Ramos (cell line): ENCODE results near the gene GPATCH8.

Experiments
- in situ Hi-C: fragments of 300-500 bp; cut with MboI; formaldehyde crosslinking; loops from one replicate; pipeline ENCODE4 v1.14.3; 2022; ENCODE audit warnings: low sequenced_read_pairs; ENCODE audit not compliant: unreplicated experiment

The GPATCH8 gene

DNA sequence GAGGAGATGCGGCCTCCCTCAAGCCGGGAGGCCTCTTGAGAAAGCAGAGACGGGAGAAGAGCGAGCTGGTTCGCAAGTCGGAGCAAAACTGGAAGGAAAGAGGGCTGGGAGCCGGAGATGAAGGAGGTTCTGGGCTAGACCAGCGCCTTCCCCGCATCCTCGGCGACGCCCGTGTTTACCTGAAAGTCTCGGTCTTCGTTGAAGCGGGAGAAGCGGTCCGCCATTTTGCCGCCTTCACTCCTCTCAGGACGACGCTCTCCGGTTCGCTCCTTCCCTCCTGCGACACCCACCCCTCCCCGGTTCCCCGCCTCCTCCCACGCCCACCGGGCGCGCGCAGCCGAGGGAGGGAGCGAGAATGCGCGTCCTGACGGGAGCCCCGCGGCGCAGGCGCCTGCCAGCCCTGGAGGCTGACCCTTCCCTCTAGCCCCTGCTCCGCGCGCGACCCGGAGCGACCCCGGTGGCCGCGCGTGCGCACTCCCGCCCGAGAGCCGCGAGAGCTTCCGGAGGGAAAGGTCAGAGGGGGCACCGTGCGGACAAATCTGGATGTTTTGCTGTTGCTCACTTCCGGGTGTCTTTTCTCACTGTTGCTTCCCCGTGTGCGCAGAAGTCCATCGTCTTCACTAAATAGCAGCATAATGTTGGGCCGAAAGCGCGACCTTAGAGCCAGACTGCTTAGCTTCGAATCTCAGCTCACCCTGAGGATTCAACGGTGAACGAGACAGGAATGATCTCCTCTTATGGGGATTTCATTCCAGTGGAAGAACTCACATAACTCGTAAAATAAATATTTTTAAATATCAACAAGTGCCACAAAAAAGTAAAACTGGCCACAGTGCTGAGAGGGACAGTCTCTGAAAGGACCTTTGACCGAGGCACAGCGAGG, at the start of gene GPATCH8:
Gene GPATCH8 (minus strand): TSS at position 260 of the 883 bp plus-strand sequence. CDS start 36 bp downstream, at position 224.
- in situ Hi-C loops = no loop called here

DNA sequence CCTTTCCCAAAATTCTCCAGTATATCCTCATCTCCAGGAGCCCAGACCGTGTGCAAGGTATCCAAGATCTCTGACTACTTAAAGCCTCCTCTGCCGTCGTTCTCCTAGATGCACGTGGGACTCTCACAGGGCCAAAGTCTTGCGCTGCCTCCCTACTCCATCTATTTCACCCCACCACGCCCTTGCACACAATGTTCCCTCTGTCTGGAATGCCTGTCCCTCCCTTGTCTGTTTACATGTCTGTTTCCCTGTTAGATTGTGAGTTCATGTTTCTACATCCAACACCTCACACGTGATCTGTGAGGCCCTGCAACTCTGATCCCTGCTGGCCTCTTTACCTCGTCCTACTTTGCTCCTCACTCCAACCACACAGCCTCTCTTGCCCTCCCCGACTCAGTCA, 49.2 kb upstream of the GPATCH8 start:
- in situ Hi-C loops = no loop called here

DNA sequence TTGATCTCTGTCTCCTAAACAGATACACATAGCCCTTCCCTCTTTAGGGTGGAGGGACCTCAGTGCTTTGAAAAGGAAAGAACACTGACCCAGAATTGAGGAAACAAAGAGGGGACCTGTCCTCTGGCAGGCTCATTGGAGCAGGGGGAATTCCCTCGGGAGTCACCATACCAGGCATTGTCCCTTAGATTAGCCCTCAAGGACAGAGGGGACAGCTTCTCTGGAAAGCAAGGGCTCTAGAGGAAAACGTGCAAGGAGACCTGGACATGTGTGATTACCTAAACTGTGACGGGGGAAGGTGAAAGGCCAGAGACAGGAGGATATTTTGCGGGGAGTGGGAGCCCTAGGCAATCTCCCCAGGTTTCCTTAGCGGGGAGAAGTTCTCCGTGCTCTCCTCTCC, 46.5 kb upstream of the GPATCH8 start:
- in situ Hi-C loops = loop anchor here (25.0 kb wide), 1 partner anchor 313 kb away; no protein-coding TSS in a partner anchor

DNA sequence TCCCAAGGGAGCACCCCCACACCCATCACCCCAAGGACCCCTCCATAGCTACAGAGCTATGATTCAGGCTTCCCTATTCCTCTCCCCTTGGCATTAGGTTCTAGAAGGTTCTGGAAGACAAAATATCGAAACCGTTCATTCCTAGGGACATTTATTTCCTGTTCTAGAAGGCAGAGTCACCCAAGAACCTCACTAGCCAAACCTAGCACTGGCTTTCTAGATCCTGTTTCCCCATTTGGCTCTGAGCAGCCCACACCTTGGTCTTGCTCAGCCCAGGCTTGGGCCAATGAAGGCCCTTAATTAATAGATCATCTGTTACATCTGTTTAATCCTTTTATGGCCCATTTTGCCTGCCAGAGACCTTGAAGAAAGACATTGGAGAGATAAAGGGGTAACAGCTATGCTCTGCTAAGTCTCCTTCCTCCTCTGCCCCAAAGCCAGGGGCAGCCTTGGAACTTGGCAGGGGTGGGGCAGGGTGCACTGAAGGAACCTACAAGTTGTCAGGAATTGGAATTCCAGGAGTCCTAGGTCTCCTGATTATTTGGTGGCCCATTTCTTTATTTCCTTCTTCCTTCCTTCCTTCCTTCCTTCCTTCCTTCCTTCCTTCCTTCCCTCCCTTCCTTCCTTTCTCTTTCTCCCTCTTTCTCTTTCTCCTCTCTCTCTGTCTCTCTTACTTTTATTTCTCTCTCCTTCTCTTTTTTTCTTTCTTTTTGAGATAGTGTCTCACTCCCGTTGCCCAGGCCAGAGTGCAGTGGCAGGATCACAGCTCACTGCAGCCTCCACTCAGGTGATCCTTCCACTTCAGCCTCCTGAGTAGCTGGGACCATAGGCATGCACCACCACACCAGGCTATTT, 45.4 kb upstream of the GPATCH8 start:
- in situ Hi-C loops = loop anchor here (25.0 kb wide), 1 partner anchor 314 kb away; no protein-coding TSS in a partner anchor

DNA sequence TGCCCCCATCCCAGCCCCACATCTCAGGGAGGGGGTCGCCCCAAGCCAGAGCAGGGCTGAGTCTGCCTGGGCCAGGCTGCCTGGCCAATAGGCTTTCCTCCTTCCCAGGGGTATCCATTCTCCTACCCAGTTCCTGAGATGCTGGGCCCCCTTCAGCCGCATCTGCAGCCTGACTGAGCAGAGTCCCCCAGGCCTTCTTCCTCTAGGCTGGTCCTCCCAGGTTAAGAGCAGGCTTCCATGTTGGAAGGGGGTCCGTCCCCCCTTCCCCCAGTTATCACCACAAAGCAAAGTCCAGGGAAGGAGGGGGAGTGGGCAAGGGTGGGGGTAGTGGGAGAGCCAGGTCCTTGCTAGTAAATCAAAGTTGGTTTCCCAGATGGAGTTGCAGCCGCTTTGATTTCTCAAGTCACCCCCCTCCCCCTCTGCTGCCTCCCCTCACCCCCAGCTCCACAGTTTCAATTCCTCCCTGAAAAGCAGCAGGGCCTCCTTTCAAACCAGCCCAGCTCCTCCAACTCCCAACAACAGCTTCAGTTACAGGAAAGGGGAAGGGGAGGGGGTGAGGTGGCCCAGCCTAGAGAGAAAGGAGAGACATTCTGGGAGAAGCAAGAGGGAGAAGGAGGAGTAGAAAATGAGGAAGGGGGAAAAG, 44.5 kb upstream of the GPATCH8 start:
- in situ Hi-C loops = loop anchor here (25.0 kb wide), 1 partner anchor 315 kb away; no protein-coding TSS in a partner anchor

DNA sequence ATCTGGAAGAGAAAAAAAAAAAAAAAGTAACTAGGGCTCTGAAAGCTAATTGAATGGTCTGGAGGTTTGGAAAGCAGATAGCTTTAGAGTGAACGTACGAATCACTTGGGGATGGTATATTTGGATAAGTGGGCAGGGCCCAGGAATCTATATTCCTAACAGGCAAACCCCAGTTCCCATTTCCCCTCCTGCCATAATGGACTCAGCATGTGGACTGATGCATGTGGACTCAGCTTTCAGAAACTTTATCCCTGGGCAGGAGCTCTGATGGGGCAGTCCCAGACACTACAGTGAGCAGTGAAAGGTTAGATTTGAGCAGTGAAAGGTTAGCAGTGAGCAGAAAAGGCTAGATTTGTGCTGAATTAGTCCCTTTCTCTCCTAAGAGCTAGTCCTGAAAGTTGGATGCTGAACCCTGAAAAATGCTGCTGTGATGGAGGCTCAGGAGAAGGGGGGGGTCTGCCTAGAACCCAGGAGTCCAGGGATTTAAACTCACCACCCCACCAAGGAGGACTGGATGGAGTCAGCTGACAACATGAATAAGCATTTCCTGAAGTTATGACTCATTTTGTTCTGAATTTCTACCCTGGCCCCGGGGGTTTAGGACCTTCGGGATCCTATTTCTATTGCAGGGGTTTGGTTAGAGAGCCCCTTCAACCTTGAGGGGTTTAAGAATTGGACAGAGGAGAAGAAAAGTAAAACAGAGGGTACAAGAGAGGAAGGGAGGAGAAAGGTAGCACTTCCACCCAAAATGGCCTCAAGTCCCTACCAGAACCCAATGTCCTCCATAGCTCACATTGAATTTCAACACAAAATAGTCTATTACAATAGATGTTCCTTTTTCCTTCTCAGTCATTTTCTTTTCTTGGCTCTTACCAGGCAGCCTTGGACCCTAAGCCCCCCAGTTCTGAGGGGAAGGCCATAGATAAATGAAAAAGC, 43.7 kb upstream of the GPATCH8 start:
- in situ Hi-C loops = loop anchor here (25.0 kb wide), 1 partner anchor 315 kb away; no protein-coding TSS in a partner anchor

DNA sequence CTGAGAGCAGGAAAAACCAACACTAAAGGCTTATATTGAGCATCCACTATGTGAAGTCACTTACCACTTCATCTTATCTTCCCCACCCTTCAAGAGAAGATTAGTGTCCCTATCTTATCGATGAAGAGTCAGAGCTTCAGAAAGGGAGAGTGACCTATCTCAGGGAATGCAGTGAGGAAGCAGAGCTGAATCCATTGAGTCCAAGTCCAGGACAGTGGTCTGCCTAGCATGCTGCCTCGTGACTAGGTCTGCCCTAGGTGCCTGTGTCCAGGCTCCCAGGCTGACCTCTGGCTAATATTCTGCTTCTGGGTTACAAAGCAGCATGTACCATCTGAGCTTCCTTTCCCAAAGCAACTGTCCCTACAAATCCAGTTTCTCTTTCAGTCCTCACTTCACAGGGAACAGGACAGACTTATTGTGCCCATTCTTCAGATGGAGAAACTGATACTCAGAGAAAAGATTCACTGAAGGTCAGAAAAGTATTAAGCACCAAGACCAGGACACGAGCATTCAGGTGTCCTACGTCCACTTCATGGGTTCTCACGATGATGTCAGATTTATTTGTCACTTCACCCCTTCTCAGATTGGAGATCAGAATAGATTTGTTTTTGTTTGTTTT, 40.8 kb upstream of the GPATCH8 start:
- in situ Hi-C loops = loop anchor here (25.0 kb wide), 1 partner anchor 318 kb away; no protein-coding TSS in a partner anchor

DNA sequence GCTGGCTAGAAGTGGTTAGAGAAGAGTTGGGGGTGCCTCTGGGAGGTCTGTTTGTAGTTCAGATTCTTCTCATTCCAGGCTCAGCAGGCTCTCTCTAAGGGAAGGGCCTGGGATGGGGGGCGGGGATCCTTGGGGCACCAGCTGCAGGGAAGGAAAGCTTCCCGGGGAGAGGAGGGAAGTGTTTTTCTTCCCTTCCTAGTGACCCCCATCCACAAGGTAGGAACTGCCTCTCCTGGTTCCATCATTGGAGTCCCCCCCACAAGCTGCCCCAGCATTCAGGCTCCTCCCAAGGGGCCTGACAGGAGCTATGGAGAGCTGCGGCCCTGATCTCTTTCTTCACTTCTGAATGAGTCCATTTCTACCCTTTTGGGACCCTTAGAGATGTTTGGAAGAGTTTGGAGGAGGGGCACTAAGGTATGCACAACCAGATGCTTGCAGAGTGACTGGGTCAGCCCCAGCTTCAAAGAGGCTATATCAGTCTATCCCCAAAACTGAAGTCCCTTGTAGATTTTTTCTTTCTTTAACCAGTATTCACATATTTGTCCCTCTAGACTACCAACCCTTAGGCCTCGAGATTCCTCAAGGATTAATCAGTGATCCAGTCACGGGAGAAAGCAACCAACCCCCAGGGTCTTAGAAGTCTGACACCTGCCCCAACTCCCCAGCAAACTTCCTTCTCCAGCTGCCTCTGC, 40.2 kb upstream of the GPATCH8 start:
- in situ Hi-C loops = loop anchor here (25.0 kb wide), 1 partner anchor 319 kb away; no protein-coding TSS in a partner anchor

DNA sequence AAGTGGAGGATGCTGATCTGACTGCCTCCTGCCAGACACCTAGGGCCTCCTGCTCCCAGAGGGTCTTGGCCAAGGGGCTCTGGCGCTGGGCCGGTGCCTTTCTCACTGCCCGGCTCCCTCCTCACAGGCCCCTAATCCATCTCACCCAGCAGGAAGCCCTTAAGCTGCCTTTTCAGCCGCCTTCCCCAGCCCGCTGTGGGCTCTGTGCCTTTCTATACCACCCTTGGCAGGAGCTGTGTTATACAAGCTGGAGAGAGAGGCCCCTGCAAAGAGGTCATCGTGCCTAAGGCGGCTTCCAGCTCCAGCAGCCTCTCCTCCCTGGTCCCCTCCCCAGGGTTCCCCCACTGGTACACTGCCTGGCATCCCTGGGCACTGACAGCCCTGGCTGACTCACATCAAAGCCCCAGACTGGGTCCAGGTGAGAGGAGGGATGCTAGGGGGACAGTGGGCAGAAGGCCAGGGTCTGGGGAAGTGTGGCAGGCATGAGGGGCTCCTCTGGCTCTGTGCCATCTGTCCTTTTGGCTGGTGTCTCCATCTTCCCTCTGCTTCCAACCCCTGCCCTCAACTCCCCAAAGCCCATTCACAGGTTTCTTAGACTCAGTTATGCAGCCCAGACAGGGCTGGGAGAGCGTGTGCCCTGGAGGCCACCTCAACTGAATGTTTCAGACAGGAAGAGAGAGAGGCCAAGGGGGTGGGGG, 38.8 kb upstream of the GPATCH8 start:
- in situ Hi-C loops = loop anchor here (25.0 kb wide), 1 partner anchor 320 kb away; no protein-coding TSS in a partner anchor

DNA sequence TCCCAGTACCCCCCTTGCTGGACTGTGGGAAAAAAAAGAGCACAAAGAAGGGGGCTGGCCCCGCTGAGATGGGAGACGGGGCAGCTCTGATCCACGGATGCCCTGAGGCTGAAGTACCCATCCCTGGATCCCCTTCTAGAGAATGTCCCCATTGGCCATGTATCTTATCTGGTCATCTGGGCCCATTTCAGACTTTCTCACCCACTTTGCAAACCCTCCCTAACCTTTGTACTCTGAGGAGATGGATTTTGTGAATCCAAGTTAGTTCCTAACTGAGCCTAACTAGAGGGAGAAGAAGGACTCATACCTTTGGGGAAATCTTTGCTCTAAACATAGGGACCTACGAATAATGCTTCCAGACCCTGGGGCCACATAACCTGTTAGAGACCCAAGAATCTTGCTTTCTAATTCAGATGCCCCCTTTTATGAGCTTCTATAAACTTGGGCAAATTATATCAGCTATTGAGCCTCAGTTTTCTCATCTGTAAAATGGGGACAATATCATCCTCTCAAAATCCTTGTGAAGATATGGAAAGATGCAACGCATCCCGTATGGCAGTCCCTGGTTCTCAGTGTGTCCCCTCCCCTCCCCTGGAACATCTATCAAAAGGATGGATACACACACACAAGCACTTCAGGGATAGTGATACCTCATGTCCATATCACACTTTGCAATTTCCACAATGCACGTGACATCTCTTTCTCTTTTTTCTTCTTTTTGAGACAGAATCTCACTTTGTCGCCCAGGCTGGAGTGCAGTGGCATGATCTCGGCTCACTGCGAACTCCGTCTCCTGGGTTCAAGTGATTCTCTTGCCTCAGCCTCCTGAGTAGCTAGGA, 37.3 kb upstream of the GPATCH8 start:
- in situ Hi-C loops = loop anchor here (25.0 kb wide), 1 partner anchor 322 kb away; no protein-coding TSS in a partner anchor

DNA sequence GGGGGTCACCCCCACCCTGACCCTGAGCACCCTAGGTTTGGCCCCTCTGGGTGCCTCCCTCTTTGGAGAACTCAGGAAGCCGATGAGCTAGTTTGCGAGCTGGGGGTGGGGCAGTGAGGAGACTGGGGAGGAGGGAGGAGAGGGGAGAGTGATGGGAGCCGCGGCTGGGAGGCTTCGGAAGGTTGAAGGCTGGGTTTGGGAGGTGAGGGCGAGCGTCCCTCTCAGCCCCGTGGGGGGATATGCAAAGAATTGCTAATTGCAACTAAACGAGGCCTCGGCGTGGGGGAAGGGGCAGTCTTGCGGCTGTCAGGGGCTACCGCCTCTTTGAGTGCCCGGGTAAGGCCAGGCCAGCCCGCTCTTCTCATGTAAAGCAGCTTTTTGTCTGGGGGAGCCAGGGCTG, 36.5 kb upstream of the GPATCH8 start:
- in situ Hi-C loops = loop anchor here (10.0 to 25.0 kb wide), 2 partner anchors 95 to 323 kb away; no protein-coding TSS in a partner anchor

DNA sequence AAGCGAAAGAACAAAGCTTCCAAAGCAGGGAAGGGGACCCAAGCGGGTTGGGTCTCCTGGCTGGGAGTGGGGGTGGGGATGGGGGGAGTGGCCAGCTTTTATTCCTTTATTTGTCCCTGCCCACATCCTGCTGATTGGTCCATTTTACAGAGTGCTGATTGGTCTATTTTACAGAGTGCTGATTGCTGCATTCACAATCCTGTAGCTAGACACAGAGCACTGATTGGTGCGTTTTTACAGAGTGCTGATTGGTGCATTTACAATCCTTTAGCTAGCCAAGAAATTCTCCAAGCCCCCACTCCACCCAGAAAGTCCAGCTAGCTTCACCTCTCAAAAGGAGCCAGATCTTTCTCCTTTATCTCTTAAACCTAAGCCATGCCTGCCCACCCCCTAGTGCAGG, 34.7 kb upstream of the GPATCH8 start:
- in situ Hi-C loops = loop anchor here (10.0 to 25.0 kb wide), 2 partner anchors 97 to 324 kb away; no protein-coding TSS in a partner anchor

DNA sequence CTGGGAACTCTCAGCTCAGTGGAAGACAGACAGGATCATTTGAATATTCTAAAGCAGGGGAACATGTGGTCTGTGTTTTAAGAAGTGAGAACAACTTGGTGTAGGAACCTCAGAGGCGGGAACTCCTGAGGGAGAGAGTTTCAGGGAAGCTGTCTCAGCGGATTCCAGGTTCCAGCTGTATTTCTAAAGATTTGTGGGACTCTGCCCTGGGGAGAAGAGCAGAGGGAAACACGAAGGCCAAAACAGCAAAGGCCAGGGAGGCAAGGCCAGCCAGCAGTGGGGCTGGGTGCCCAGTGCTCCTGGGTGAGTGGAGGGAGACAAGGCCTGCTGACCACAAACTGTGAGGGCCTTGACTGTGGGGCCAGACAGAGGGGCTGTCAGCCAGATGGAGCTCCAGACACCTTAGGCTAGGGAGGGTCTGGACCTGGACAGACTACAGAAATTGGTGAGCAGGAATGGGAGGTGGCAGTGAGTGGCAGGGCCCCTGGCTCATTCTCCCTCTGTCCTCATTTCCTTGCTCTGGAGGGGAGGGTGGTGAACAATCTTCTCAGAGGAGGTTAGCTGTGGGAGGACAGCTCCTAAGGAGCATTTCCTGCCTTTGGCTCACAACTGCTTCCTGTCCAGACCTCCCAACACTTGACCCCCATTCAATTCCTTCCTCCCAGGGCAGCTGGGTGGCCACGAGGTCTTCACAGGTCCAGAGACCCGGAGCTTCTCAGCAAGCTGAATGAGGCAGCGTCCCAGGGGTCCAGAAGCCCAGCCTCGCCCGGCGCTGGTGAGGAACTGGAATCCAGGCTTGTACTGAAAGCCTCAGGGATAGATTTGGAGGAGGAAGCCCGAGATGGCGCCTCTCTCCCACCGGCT, 33.1 kb upstream of the GPATCH8 start:
- in situ Hi-C loops = loop anchor here (10.0 to 25.0 kb wide), 2 partner anchors 98 to 326 kb away; no protein-coding TSS in a partner anchor

DNA sequence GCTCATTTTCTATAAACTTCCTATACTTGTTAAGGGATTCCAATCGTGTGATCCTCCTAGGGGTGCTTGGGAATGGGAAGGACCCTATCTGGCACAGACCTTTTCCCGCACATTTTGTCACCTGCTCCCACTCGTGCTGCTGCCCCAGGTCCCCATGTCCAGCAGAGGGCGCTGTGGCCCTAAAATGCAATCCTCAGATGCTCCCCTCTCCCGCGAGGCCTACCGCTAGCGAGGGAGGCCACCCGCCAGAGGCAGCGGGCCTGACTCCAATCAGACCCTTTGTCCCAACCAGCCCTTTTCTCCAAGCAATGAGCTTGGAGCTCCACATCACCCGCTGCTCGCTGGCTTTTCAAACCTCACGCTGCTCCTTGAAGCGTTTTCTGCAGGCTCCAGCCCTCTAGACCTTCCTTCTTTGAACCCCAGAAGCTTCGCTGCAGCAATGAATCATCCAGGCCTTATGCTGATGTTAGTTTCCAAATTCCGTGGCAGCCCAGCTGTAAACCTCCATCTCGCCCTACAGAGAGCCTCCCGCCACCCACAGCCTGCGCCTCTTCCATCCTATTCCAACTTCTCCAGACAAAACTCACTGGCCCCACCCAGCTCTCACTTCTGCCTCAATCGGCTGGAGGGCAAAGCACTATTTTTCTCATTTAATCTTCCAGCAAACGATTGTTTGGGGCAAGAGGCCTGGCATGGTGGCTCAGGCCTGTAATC, 30.5 kb upstream of the GPATCH8 start:
- in situ Hi-C loops = loop anchor here (10.0 to 25.0 kb wide), 2 partner anchors 101 to 329 kb away; no protein-coding TSS in a partner anchor
